K562 (cell line): ENCODE measurements around the gene PRPSAP1. TPM values are rescaled to one million over a fixed set of nuclear protein-coding genes. Genes with fewer than 3 reads are reported as not detected.
A peak's percentile ranks its signal among the peaks of the same experiment; 100 is the strongest.

Experiments used
- ATF7 ChIP-seq: fragments of 450-650 bp; IDR thresholded peaks from 2 replicates; pipeline ENCODE4 v1.7.1; 2014; ENCODE audit warnings: mild to moderate bottlenecking, moderate library complexity
- CBFA2T2 ChIP-seq: fragments of 450-650 bp; conservative IDR thresholded peaks from 2 replicates; pipeline ENCODE4 v1.6.1; 2017; ENCODE audit warnings: mild to moderate bottlenecking
- HDAC1 ChIP-seq, 2 experiments: fragments of 450-650 bp; IDR thresholded peaks; 2 replicates each; pipeline ENCODE4 v1.6.1; 2016 to 2017; ENCODE audit warnings: inconsistent platforms in 1 of 2, mild to moderate bottlenecking in 1 of 2, moderate library complexity in 1 of 2
- HMGN3 ChIP-seq: IDR thresholded peaks from 2 replicates; pipeline ENCODE4 v1.6.1; 2011; ENCODE audit warnings: borderline replicate concordance, low read depth, mild to moderate bottlenecking, mixed read lengths, low read length; ENCODE audit not compliant: insufficient read length; ENCODE audit errors: extremely low read depth
- JUND ChIP-seq, 2 experiments: IDR thresholded peaks; 2 replicates in 1 of 2; 3 replicates in 1 of 2; pipeline ENCODE4 v1.6.1; 2011; ENCODE audit warnings: borderline replicate concordance in 2 of 2, low read depth in 2 of 2, low read length in 2 of 2, improper control_type of control experiment in 1 of 2, missing biosample characterization in 1 of 2, missing genetic modification characterization in 1 of 2, missing genetic modification reagents in 1 of 2
- MGA ChIP-seq: fragments of 450-650 bp; IDR thresholded peaks from 2 replicates; pipeline ENCODE4 v1.6.1; 2016; ENCODE audit warnings: mild to moderate bottlenecking, moderate library complexity
- NFE2 ChIP-seq: IDR thresholded peaks from 2 replicates; pipeline ENCODE4 v1.6.1; 2014; ENCODE audit warnings: antibody characterized with exemption, low read depth
- SIN3A ChIP-seq, 2 experiments: fragments of 150-350 bp in 1 of 2; IDR thresholded peaks; 2 replicates each; pipeline ENCODE4 v1.6.1; 2011 to 2016; ENCODE audit warnings: borderline replicate concordance in 2 of 2, low read depth in 2 of 2, low read length in 2 of 2, mild to moderate bottlenecking in 2 of 2, moderate library complexity in 2 of 2; ENCODE audit not compliant: control insufficient read depth in 1 of 2
- THAP12 ChIP-seq: fragments of 250-450 bp; sonication (Bioruptor Pico); IDR thresholded peaks from 2 replicates; pipeline ENCODE4 v1.9.0; 2021; ENCODE audit warnings: mild to moderate bottlenecking, inconsistent platforms
- ZFPM2 ChIP-seq: fragments of 250-450 bp; sonication (Bioruptor Pico); IDR thresholded peaks from 2 replicates; pipeline ENCODE4 v1.5.1; 2022; ENCODE audit warnings: mild to moderate bottlenecking
- ZNF764 ChIP-seq: fragments of 250-450 bp; sonication (Bioruptor Pico); IDR thresholded peaks from 2 replicates; pipeline ENCODE4 v1.4.0; 2020; ENCODE audit warnings: low read depth, mild to moderate bottlenecking, moderate library complexity
- polyA plus RNA-seq, 8 experiments: library from polyadenylated mRNA; depleted of rRNA in 4 of 8; stranded (reverse) in 5 of 8; unstranded in 3 of 8; fragments of >200 nt; fragmentation: Nextera tagmentation in 2 of 8; fragmentation: Illumina TruSeq in 1 of 8; extraction: Ambion mirVana in 2 of 8; extraction: Trizol in 1 of 8; gene quantifications; 2 replicates each; pipeline versions ENCODE4 v1.2.1 to v1.2.3, GENCODE V29; 2011 to 2014; ENCODE audit warnings: inconsistent platforms in 1 of 8, missing spikeins in 1 of 8
- total RNA-seq, 7 experiments: library from RNA; depleted of rRNA in 6 of 7; stranded (reverse); fragments of >200 nt in 6 of 7; fragmentation: Illumina TruSeq in 2 of 7; extraction: Trizol in 2 of 7; gene quantifications; 2 replicates each; pipeline versions ENCODE4 v1.2.1 to v1.2.3, GENCODE V29; 2011 to 2021; ENCODE audit warnings: low replicate concordance in 1 of 7

Gene PRPSAP1
- total and polyA plus RNA-seq, 9 of the 15 experiments (the other 6 are each of a cell fraction or from before 2014, with no cell fraction given): 21.9 to 77.1 (median 40.8) TPM

- TF ChIP-seq MGA: no peak
- peak; percentile 88 for TF ChIP-seq CBFA2T2
- TF ChIP-seq ZFPM2 (CRISPR knock-in tag): no peak
- no peak for TF ChIP-seq HMGN3
- no peak for TF ChIP-seq ZNF764
- peak; percentile 99 for TF ChIP-seq NFE2
- peak; percentile 74 for TF ChIP-seq JUND (IDR thresholded peaks at IDR 0.05; ENCODE audit: borderline replicate concordance, low read depth, low read length)
- TF ChIP-seq JUND (tag; IDR thresholded peaks at IDR 0.05; ENCODE audit: borderline replicate concordance, low read depth, low read length): peak; percentile 79; the same call in 1 of the 3 replicates
- peak in 1 of 2 experiments; percentile 95; a peak in 3 of 4 replicates for TF ChIP-seq HDAC1 (IDR thresholded peaks at IDR 0.05)
- no peak for TF ChIP-seq THAP12 (CRISPR knock-in tag)
- 0 out of 4 replicates have a peak, but pooled peaks of 1 of the 2 experiments have one; percentile 23 for TF ChIP-seq SIN3A (IDR thresholded peaks at IDR 0.05; ENCODE audit: borderline replicate concordance in 2 of 2, control insufficient read depth in 1 of 2, low read depth in 2 of 2, low read length in 2 of 2)
- TF ChIP-seq ATF7: peak; percentile 48
Observed at GRCh38 chr17:76354747-76355310, 1.1 kb upstream of the PRPSAP1 start (continued).
